Measurements from ENCODE around the gene PLEKHH2. TPM values are rescaled to one million over a fixed set of nuclear protein-coding genes. Genes with fewer than 3 reads are reported as not detected.

Gene PLEKHH2
- total RNA-seq, 1 donor from 2014 or later: under 0.01 TPM

DNA sequence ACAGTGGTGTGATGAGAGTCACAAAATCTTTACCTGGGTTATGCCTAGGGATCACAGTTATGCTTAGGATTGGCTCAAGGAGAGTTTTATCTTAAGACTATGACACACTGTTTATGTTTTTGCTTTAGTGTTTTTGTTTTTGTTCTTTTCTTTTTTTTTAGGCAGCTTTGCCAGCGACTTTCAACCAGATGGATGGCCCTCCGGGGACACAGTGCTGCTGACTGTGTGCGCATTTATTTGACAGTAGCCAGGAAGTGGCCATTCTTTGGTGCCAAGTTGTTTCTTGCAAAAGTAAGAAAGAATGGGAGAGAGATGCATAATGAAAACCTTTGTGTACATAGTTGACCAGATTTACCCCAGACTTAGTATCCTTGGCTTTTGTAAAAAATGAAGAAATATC is 121.7 kb downstream of the PLEKHH2 start:
- DNase-seq (ENCODE audit: low read depth in 2 of 2): no peak

DNA sequence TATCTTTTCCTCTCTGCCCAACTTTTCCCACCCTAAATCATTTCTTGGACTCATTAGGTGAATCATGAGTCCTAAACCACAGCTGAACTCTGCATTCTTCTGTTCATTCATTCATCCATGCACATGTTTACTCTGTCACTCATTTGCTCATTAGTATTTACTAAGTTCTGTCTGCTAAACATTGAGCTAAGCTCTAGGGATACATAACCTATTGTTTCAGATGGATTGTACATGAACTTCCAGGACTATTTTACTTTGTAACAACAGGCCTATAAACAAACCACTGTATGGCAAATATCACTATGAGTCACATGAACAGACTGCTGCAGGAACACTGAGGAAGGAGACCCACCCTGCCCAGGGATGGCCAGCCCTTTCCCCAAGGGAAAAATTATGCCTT is 122.1 kb downstream of the PLEKHH2 start:
- DNase-seq (ENCODE audit: low read depth in 2 of 2): peak in 1 of 2 donors; percentile 9

DNA sequence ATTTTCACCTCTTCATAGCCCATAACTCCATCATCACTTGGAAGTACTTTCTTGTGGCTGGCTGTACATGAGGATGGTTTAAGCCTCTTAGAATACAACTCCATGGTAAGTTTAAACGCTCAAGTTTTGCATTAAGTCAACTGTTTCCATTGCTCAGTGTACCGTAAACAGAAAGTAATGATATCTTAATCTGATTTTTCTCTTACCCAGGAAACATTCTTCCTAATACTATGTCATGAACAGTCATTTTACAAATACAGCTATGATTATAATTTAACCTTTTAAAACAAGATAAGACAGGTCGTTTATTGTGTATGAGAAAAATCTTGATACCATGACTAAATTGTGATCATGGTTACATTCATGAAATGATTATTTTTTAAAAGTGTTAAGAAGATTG is 125.2 kb downstream of the PLEKHH2 start:
- no peak for DNase-seq (ENCODE audit: low read depth in 2 of 2)

DNA sequence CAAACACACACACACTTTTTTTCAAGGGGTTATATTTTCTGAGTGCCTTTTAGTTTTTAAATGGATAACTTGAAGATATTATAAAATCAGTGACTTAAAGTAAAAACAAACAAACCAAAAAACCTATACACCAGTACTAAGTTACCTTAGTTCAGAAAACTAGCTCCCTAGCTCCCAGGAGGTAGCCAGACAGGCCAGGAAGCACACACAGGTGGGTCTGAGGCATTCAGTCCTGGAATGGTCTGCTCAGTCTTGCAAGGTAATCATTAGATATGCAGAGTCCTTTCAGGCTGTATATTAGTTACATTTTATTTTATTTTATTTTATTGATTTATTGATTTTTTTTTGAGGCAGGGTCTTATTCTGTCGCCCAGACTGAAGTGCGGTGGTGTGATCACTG is 126.0 kb downstream of the PLEKHH2 start:
- no peak for DNase-seq (ENCODE audit: low read depth in 2 of 2)

DNA sequence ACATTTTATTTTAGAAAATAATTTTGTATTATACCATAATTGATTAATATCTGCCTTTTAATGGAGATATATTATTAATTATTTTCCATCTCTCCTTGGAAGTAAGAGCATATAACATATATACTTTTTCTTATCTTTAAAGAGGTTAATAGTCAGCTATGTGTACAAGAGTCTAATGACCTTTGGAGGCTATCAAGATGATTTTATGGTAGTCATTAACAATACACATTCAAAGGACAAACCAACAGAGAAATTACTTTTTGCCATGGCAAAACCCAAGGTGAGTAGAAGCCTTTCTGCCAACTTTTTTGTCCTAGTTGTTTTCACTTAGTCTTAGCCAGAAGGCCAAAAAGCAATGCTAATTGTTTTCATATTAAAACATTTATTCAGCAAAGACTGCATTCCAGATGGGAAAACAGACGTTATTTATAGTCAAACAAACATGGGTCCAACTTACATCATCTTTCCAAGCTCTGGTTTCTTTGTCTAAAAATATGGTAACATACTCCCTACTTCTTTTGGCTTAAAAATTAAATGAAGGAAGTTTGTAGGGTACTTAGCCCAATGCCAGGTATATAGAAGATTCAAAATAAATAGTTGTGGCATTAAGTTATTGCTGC is 127.1 kb downstream of the PLEKHH2 start:
- no peak for DNase-seq (ENCODE audit: low read depth in 2 of 2)

DNA sequence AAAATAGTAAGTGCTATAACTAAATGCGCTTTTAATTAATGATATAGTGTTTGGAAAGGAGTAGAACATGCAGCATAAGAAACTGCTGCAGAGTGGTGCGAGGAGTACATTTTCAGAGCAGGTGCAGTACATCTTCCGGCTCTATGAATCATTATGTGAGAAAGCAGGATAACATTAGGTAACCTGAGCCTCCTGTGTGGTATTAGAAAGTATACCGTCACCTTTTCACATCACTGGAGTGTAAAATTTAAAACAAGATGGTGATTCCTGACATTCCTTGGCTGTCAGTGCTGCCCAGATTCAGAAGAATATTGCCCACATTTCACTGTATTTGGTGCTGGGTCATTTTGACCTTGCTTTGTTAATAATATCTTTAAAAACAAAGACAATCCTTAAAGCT is 128.9 kb downstream of the PLEKHH2 start:
- DNase-seq (ENCODE audit: low read depth in 2 of 2): no peak

DNA sequence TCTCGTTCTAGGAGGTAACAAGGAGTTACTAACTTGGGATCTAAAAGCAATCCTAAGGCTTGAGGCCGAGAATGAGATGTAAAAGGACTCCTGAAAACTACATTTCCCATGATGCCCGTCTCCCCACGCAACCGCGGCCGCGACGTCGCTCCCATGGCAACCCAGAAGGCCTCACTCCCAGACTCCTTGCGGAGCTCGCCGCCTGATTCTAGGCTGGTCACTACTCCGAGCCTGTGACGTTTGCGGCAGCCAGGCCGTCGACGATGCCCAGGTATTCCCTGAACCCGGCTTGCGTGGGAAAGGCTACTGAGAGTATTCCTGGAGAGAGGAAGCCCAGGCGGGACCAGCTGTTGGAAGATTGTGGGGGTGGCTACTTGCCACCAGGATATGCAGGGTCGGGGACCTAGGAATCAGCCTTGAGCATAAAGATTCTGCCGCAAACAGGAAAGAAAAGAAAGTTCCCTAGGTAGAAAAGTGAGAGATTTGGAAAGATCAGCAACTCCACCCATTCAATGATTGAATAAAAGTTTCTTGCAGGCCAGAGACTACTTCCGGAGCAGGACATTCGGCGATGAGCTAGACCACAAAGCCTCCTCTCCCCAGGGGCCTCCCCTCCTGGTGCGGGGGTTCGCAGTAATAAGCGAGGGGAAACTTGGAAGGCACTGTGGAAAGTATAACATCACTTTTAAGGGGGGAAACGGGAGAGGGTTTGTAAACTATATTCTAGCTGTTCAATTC is 137.0 kb downstream of the PLEKHH2 start, which contains the start of gene DYNC2LI1:
DYNC2LI1 (plus strand) TSS at position 164 of the 738 bp plus-strand sequence; CDS start at position 264, 100 bp downstream.
- DNase-seq (ENCODE audit: low read depth in 2 of 2): peak; percentile 51 to 90

DNA sequence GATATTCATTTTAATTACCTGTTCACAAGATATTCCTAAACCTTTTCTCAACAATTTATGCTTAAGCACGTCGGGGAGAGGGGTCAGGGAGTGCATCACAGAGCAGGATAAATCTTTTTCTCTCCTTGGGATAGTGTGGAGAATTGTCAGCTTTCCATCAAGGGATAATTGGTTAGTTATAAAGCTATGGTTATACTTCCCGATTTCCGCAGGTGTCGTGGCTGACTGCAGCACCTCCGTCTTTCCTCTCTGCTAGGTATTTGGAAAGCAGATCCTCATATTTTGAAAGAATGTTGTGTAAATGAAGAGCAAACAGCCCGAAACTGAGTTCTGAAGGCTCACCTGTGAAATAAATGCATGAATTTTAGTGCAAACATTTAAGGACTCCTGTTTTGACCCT is 137.6 kb downstream of the PLEKHH2 start:
- no peak for DNase-seq (ENCODE audit: low read depth in 2 of 2)

DNA sequence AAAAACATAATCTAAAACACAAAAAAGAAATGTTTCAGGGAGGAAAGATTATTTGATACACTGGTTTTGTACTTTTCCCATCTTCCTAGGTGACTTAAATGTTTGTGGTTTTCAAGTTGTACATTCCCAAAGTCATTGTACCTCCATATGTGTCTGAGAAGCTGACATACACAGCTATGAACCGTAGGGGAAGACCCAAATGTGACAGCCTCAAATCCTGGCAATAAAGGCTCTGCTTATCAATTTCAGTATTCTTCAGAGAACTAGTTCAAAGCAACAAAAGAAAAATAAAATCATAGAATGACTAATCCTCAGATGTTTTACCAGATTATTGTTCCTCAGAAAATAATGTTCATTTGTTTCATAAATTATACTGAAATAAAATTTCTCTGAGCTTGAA is 139.3 kb downstream of the PLEKHH2 start:
- DNase-seq (ENCODE audit: low read depth in 2 of 2): no peak

DNA sequence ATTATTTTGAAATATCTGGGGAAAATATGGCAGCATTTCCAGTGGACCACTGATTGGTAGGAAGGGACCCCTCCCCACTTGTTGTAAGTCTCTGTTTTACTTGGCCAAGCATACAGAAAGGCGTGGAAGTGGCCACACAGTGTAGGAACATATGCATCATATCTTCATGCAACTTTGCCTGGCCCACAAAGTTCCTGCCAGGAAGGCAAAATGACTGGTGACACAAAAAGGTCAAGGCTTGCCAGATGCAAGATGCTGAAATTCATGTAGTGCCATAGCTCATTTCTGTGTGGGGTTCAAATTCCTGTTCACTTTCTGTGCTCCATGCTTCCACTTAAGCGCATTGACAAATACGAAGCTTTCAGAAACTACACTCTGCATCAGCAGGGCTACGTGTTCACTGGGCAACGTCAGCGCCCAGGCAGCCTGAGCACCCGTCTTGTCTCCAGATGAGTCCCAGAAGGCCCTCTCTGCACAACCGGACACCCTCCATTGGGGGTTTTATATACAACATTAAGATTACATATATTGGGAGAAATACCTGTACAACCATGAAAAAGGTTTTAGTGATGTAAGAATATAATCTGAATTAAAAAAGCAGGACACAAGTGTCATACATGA is 140.4 kb downstream of the PLEKHH2 start:
- DNase-seq (ENCODE audit: low read depth in 2 of 2): no peak

DNA sequence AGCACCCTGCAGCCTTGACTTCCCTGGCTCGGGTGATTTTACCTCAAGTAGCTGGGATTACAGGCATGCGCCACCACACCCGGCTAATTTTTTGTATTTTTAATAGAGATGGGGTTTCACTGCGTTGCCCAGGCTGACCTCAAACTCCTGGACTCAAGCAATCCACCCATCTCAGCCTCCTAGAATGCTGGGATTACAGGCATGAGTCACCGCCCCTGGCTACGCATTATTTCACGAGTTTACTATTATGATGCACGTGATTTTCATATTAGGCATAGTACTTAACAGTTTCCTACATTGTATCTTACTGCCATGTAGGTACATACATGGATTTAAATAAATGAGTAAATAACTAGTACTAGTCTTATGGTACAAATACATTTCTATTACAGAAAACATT is 141.2 kb downstream of the PLEKHH2 start:
- no peak for DNase-seq (ENCODE audit: low read depth in 2 of 2)

DNA sequence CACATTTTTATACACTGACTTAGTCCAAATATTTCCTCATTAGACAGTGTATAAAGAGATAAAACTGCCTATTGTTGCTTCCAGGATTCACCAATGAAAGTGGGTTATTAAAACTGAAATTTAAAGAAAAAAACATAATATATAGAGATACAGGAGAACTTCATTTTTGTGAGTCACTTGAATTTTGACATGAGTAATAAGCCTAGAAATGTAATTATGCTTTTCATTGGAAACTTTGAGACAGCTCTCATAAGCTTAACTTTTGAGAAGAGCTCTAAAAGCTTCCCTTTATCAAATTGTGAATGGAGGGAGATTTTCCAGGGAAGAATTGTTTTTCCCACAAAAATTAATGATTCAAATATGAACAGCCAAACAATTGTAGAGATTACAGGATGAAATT is 150.8 kb downstream of the PLEKHH2 start:
- DNase-seq (ENCODE audit: low read depth in 2 of 2): no peak

DNA sequence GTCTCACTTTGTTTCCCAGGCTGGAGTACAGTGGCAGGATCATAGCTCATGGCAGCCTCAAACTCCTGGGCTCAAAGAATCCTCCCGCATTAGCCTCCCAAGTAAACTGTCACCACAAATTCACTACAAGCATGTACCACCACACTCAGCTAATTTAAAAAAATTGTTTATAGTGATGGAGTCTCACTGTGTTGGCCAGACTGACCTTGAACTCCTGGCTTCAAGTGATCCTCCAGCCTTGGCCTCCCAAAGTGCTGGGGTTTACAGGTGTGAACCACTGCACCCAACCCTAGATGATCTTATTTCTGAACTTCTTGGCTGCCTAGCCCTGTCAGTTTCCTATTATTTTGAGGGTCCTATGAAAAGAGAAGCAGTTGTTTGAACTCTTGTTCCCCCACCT is 151.6 kb downstream of the PLEKHH2 start:
- DNase-seq (ENCODE audit: low read depth in 2 of 2): no peak

DNA sequence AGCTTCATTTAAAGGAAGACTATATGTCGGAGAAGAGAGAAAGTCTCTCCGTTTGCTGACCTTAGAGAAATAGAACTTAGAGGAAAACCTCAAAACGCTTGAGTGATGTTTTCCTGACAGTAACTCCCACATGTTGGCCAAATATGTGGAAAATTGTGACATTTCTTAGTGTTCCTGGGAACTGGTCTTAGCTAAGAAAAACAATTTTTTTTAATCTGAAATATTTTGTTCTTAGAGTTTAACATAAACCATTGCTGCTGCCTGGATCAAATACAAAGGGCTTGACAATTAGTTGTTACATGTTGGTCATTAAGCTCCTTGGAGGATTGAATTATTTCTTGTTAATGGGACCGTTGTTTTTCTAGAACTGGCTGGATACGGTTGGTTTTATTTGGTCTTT is 153.1 kb downstream of the PLEKHH2 start:
- DNase-seq (ENCODE audit: low read depth in 2 of 2): no peak

DNA sequence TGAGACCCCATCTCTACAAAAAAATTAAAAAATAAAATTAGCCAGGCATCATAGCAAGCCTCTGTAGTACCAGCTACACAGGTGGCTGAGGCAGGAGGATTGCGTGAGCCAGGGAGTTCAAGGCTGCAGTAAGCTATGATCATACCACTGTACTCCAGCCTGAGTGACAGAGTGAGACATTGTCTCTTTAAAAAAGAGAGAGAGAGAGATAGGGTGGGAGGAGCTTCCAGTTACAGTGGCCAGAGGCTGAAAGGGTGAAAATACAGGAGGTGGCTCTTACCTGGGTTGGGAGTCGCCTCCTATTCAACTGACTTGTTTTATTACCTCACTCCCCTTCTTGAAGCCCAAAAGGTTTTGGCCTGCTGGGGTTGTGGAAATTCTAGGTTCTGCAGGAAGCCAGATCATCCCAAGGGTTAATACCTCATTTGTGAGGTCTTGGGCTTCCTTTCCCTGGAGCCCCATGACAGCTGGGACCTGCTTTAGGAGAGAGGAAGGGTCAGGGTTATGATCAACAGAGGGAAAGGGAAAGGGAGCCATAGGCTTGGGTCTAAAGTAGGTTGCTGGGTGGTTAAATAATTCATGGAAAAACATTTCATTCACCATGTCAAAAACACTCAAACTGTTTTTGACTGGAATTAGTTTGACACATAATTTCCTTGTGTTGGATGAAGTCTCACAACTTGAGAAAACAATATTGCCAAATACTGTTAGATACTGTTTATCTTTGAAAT is 154.1 kb downstream of the PLEKHH2 start:
- no peak for DNase-seq (ENCODE audit: low read depth in 2 of 2)

DNA sequence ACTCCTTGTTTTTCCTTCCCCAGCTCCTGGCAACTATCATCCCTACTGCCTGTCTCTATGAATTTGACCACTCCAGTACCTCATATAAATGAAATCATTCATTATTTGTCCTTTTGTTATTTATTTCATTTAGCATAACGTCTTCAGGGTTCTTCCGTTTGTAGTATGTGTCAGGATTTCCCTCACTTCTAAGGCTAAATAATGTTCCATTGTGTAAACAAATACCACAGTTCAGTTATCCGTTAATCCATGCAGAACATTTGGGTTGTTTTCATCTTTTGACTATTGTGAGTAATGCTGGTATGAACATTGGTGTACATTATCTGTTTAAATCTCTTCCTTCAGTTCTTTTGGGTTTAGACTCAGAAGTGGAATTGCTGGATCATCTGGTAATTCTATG is 155.6 kb downstream of the PLEKHH2 start:
- DNase-seq (ENCODE audit: low read depth in 2 of 2): no peak

DNA sequence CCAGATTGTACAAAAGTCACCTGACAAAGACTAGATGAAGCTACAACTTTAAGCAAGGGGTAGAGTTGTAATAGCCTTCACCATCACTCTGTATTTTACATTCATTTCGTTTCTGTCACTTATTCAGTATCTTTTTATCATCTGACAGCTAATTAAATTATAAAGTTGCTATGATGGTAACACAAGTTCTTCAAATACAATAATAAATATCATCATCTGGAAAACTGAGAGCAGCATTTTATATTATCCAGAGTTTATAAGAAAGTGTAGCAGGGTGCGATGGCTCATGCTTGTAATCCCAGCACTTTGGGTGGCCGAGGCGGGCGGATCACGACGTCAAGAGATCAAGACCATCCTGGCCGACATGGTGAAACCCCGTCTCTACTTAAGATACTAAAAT is 157.9 kb downstream of the PLEKHH2 start:
- DNase-seq (ENCODE audit: low read depth in 2 of 2): no peak

DNA sequence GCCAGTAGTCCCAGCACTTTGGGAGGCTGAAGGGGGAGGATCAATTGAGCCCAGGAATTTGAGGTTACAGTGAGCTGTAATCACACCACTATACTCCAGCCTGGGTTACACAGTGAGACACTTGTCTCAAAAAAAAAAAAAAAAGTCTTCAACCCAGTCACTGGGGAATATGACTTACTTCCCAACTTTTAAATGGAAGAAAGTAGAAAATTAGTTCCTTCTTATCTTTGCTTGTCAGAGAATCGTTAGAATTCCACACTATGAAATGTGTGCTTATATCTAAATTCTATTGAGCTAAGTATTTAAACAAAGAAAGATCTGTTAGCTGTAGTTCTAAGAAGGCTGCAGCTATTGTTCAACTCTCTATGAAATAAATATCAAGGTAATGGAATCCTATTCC is 159.1 kb downstream of the PLEKHH2 start:
- no peak for DNase-seq (ENCODE audit: low read depth in 2 of 2)

DNA sequence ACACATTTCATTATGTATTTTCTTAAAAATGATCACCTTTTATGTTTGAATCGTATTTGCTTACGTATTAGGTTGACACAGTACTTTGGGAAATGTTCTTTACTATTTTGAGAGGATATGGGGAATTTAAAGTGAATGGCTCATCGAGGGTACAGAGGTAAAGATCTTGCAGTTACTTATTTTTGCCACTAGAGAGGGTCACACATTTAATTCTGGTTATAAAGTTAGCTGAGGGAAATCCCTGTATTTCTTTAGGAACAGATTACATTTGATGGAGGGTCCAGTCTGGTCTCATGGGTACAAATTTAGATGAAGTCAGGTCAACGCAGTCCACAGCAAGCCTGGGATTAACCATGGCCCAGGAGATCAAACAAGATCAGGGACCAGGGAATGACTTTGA is 161.2 kb downstream of the PLEKHH2 start:
- DNase-seq (ENCODE audit: low read depth in 2 of 2): no peak

DNA sequence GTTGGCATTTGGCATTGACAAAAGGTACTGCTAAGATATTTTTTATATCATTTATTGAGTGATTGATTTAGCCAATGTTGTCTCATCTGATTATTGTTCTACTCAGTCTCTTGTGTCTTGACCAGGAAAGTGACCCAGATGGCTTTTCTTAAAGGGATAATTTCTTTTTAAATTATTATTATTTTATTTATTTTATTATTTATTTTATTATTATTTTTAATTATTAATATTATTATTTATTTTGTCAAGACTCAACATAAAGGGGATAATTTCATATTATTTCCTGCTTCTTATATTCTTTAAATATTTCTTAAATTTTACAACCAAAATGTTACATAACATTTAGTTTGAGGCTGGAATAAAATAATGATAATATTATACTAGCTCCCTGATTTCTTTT is 163.8 kb downstream of the PLEKHH2 start:
- DNase-seq (ENCODE audit: low read depth in 2 of 2): no peak

DNA sequence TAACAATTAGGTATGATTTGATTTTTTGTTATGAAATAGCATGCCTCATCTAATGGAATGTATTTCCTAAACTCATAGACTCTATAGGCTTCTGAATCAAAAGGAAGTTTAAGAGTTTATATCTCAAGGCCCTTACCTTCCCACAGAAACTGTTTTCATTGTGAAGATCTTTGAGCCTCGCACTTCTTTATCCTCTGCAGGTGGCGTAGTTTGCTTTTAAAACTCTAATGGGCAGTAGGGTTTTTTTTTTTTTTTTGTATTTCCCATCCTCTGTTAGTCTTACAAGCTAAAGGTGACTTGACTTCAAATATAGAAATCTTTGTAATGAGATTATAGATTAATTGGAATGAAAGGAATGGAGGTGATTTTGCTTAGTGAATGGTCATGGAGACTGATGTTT is 165.1 kb downstream of the PLEKHH2 start:
- no peak for DNase-seq (ENCODE audit: low read depth in 2 of 2)

DNA sequence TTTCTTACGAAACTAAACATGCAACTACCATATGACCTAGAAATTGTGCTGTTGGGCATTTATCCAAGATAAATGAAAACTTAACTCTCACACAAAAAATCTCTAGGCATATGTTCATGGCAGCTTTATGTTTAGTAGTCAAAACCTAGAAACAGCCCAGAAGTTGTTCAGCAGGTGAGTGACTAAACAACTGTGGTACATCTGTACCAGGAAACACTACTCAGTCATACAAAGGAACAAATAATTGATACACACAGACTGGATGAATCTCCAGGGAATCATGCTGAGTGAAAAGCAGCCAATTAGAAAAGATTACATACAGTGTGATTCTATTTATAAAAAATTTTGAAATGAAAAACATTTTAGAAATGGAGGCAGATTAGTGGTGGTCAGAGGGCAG is 166.1 kb downstream of the PLEKHH2 start:
- no peak for DNase-seq (ENCODE audit: low read depth in 2 of 2)
